ENCODE measurements around the gene PLPPR3. TPM values are rescaled to one million over a fixed set of nuclear protein-coding genes. Genes with fewer than 3 reads are reported as not detected.
"Not testable (repeated sequence)": the region's sequence is repeated elsewhere in the genome, so short reads cannot be mapped to it uniquely, and the experiment has no call there.

Gene PLPPR3
- polyA plus RNA-seq, 1 of the 3 experiments (the other 2 are of a cell fraction): 1.6 TPM

DNA sequence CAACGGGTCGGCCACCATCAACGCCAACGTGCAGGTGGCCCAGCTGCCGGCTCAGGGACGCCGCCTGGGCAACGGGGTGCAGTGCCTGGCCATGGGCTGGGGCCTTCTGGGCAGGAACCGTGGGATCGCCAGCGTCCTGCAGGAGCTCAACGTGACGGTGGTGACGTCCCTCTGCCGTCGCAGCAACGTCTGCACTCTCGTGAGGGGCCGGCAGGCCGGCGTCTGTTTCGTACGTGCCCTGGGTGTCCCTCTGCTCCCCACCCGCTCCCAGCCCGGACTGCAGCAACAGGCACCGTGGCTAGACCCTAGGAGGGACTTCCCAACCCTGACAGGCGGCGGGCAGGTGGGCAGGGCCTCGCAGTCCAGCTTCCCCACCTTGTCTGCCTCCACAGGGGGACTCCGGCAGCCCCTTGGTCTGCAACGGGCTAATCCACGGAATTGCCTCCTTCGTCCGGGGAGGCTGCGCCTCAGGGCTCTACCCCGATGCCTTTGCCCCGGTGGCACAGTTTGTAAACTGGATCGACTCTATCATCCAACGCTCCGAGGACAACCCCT, 33.9 kb upstream of the PLPPR3 start (continued):
- TF ChIP-seq EP300 (IDR thresholded peaks at IDR 0.05; ENCODE audit: borderline replicate concordance in 1 of 2, low read depth in 1 of 2, low read length in 1 of 2): no peak
- TF ChIP-seq, protein P1, sequence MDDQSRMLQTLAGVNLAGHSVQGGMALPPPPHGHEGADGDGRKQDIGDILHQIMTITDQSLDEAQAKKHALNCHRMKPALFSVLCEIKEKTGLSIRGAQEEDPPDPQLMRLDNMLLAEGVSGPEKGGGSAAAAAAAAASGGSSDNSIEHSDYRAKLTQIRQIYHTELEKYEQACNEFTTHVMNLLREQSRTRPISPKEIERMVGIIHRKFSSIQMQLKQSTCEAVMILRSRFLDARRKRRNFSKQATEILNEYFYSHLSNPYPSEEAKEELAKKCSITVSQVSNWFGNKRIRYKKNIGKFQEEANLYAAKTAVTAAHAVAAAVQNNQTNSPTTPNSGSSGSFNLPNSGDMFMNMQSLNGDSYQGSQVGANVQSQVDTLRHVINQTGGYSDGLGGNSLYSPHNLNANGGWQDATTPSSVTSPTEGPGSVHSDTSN (IDR thresholded peaks at IDR 0.05): no peak

- no peak for DNase-seq
- Histone ChIP-seq H3K79me2 (ENCODE audit: insufficient read depth) (no peaks in the 10 kb centered on the region), H3K36me3 (replicated peaks in 1 of 2; ENCODE audit: control insufficient read depth in 1 of 2, insufficient read depth in 2 of 2, low read length in 1 of 2) (no peaks in the 10 kb centered on the region), H3K4me1 (ENCODE audit: control insufficient read depth in 1 of 2, insufficient read depth in 2 of 2, low read depth in 1 of 2, low read length in 1 of 2) (peaks cover 0 to 8% of the 10 kb centered on the region in 2 experiments; a peak in 1 of 4 replicates), H3K9ac (no peak overlapping the region), H3K9me2 (no peaks in the 10 kb centered on the region), H2AFZ (ENCODE audit: low read depth) (no peak overlapping the region), H3K4me2 (no peak overlapping the region), H3F3A (replicated peaks; ENCODE audit: insufficient read depth) (peaks cover 4% of the 10 kb centered on the region), H3K27me3 (ENCODE audit: insufficient read depth) (peaks cover 54% of the 10 kb centered on the region), H3K9me3 (no peaks in the 10 kb centered on the region), H4K20me1 (ENCODE audit: insufficient read depth) (no peaks in the 10 kb centered on the region), H3K27ac (ENCODE audit: low read depth in 2 of 2, low read length in 1 of 2) (no peak overlapping the region), H3K4me3 (ENCODE audit: low read depth in 2 of 2, low read length in 1 of 2) (no peak overlapping the region)
- ChIA-PET POLR2A (no interaction called here), CTCF (interaction anchor here (0.6 to 5.4 kb wide), 10 partner anchors 8 to 387 kb away, joined by 3 to 20 read pairs (median 6); partner anchors contain the start of genes ATP5F1D, KISS1R and WDR18)
- WGBS (ENCODE audit: low lambda C conversion rate): 45% methylated on average over 11 of the region's 12 CpGs
- TF ChIP-seq RFX5 (IDR thresholded peaks at IDR 0.05; ENCODE audit: low read length) (no peak), CHD2 (IDR thresholded peaks at IDR 0.05; ENCODE audit: low read length, partially characterized antibody) (no peak), RCOR1 (IDR thresholded peaks at IDR 0.05; ENCODE audit: low read length) (no peak)
- TF ChIP-seq, protein P2, sequence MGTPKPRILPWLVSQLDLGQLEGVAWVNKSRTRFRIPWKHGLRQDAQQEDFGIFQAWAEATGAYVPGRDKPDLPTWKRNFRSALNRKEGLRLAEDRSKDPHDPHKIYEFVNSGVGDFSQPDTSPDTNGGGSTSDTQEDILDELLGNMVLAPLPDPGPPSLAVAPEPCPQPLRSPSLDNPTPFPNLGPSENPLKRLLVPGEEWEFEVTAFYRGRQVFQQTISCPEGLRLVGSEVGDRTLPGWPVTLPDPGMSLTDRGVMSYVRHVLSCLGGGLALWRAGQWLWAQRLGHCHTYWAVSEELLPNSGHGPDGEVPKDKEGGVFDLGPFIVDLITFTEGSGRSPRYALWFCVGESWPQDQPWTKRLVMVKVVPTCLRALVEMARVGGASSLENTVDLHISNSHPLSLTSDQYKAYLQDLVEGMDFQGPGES (IDR thresholded peaks at IDR 0.05; ENCODE audit: low read depth, low read length): no peak
These were observed 33.4 kb upstream of the PLPPR3 start for GRCh38 chr19:855142-855541.

- Histone ChIP-seq H3K36me3 (replicated peaks in 1 of 2; ENCODE audit: control insufficient read depth in 1 of 2, insufficient read depth in 2 of 2, low read length in 1 of 2) (no peaks in the 10 kb centered on the region), H3K27me3 (ENCODE audit: insufficient read depth) (peaks cover 48% of the 10 kb centered on the region), H3K4me2 (no peak overlapping the region), H3K4me1 (ENCODE audit: control insufficient read depth in 1 of 2, insufficient read depth in 2 of 2, low read depth in 1 of 2, low read length in 1 of 2) (peaks cover 0 to 8% of the 10 kb centered on the region in 2 experiments; a peak in 1 of 4 replicates), H3K9ac (no peak overlapping the region), H3K4me3 (ENCODE audit: low read depth in 2 of 2, low read length in 1 of 2) (no peak overlapping the region), H3K9me2 (no peaks in the 10 kb centered on the region), H3K9me3 (no peaks in the 10 kb centered on the region), H2AFZ (ENCODE audit: low read depth) (no peak overlapping the region), H3K27ac (ENCODE audit: low read depth in 2 of 2, low read length in 1 of 2) (no peak overlapping the region), H3K79me2 (ENCODE audit: insufficient read depth) (no peaks in the 10 kb centered on the region), H3F3A (replicated peaks; ENCODE audit: insufficient read depth) (peaks cover 9% of the 10 kb centered on the region), H4K20me1 (ENCODE audit: insufficient read depth) (no peaks in the 10 kb centered on the region)
- ChIA-PET POLR2A (no interaction called here), CTCF (no interaction called here)
- TF ChIP-seq TAF1 (IDR thresholded peaks at IDR 0.05; ENCODE audit: borderline replicate concordance, low read depth, low read length) (no peak), ZBTB33 (IDR thresholded peaks at IDR 0.05; ENCODE audit: borderline replicate concordance, low read depth) (no peak), SIN3A (IDR thresholded peaks at IDR 0.05; ENCODE audit: borderline replicate concordance, low read depth, low read length) (no peak), MAX (IDR thresholded peaks at IDR 0.05; ENCODE audit: low read depth) (no peak), RFX5 (IDR thresholded peaks at IDR 0.05; ENCODE audit: low read length) (no peak)
- TF ChIP-seq, protein P2 (IDR thresholded peaks at IDR 0.05; ENCODE audit: low read depth, low read length): no peak
- DNase-seq: no peak
- WGBS (ENCODE audit: low lambda C conversion rate): 65% methylated on average over 6 of the region's 6 CpGs
These were observed 32.8 kb upstream of the PLPPR3 start for GRCh38 chr19:854549-854948.

GRCh38 chr19:853614-854220, 32.0 kb upstream of the PLPPR3 start:
- H3K4me1 ChIP-seq (ENCODE audit: control insufficient read depth in 1 of 2, insufficient read depth in 2 of 2, low read depth in 1 of 2, low read length in 1 of 2); H3K4me2 ChIP-seq; H3K27ac ChIP-seq (ENCODE audit: low read depth in 2 of 2, low read length in 1 of 2); H3F3A ChIP-seq (replicated peaks; ENCODE audit: insufficient read depth); H3K9me3 ChIP-seq; POLR2A ChIA-PET; H3K9me2 ChIP-seq; H4K20me1 ChIP-seq (ENCODE audit: insufficient read depth); H3K36me3 ChIP-seq (replicated peaks in 1 of 2; ENCODE audit: control insufficient read depth in 1 of 2, insufficient read depth in 2 of 2, low read length in 1 of 2); H3K4me3 ChIP-seq (ENCODE audit: low read depth in 2 of 2, low read length in 1 of 2); DNase-seq; H3K79me2 ChIP-seq (ENCODE audit: insufficient read depth); H2AFZ ChIP-seq (ENCODE audit: low read depth); CTCF ChIA-PET; H3K9ac ChIP-seq: not testable (repeated sequence)
- 47% methylated on average over 11 of the region's 17 CpGs for WGBS (ENCODE audit: low lambda C conversion rate)
- H3K27me3 ChIP-seq (ENCODE audit: insufficient read depth): peaks cover 46% of the 10 kb centered on the region
